Mucosa of rectum (tissue), 2 donors: ENCODE data around the gene PTPRO.

ENCODE experiments used
- H3K27ac ChIP-seq, 2 donors: one replicate each; pipeline ENCODE4 v1.7.0; 2013; ENCODE audit warnings: inconsistent platforms in 2 of 2, low read depth in 2 of 2, low read length in 2 of 2
- H3K27me3 ChIP-seq, 2 donors: one replicate each; pipeline ENCODE4 v1.7.0; 2013; ENCODE audit warnings: low read length in 2 of 2; ENCODE audit not compliant: control insufficient read depth in 2 of 2, insufficient read depth in 2 of 2
- H3K36me3 ChIP-seq, 2 donors: one replicate each; pipeline ENCODE4 v1.7.0; 2013; ENCODE audit warnings: low read length in 2 of 2; ENCODE audit not compliant: control insufficient read depth in 2 of 2, insufficient read depth in 2 of 2
- H3K4me1 ChIP-seq, 2 donors: one replicate each; pipeline ENCODE4 v1.7.0; 2013; ENCODE audit warnings: low read length in 2 of 2, mild to moderate bottlenecking in 1 of 2; ENCODE audit not compliant: control insufficient read depth in 2 of 2, insufficient read depth in 2 of 2
- H3K4me3 ChIP-seq, 2 donors: one replicate each; pipeline ENCODE4 v1.7.0; 2013; ENCODE audit warnings: low read length in 2 of 2
- H3K9ac ChIP-seq, 2 donors: one replicate each; pipeline ENCODE4 v1.7.0; 2013; ENCODE audit warnings: low read length in 2 of 2, low read depth in 1 of 2, mild to moderate bottlenecking in 1 of 2
- H3K9me3 ChIP-seq, 2 donors: one replicate each; pipeline ENCODE4 v1.7.0; 2013; ENCODE audit warnings: low read length in 2 of 2; ENCODE audit not compliant: control insufficient read depth in 2 of 2
- donor health status: healthy.
- donor health status: Normal muscosa, but diverticular disease.

Gene PTPRO

DNA sequence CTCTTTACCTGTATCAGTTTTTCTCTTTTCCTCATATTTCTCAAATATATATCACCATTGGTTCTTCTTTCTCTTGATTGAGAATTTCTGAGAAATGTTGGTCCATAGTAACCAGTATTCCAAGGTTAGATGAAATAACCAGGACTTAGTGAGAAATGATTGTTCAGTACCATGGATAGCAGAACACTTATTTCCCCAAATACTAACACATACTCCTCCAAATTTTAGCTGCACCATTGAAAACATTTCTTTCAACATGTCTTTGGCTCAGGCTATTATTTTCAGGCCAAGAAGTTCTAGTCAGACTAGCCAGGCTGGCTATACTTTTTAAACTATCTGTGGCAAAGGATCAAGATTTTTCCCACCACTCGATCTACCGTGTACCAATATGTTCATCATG, 113.3 kb downstream of the PTPRO start:
- no peaks in the 10 kb centered on the region for H3K36me3 ChIP-seq
- no peaks in the 10 kb centered on the region for H3K9me3 ChIP-seq
- no peaks in the 10 kb centered on the region for H3K4me1 ChIP-seq
- no peak overlapping the region for H3K27ac ChIP-seq
- no peak overlapping the region for H3K9ac ChIP-seq
- no peaks in the 10 kb centered on the region for H3K27me3 ChIP-seq
- H3K4me3 ChIP-seq, result no peak overlapping the region

DNA sequence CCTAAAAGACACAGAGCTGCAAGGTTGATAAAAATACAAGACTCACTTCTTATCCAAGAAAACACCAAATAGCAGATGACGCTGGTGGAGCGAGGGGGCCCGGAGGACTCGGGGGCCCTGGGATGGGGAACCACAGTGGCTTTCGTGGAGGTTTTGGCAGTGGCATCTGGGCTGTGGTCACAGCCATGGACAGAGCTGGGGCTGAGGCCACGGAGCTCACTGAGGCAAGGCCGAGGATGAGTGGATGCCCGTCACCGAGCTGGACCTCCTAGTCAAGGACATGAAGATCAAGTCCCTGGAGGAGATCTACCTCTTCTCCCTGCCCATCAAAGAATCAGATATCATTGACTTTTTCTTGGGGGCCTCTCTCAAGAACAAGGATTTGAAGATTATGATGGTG, 117.2 kb downstream of the PTPRO start:
- Histone ChIP-seq H3K4me1 (no peaks in the 10 kb centered on the region), H3K27ac (no peak overlapping the region), H3K9me3 (no peaks in the 10 kb centered on the region), H3K36me3 (no peaks in the 10 kb centered on the region), H3K4me3 (no peak overlapping the region), H3K27me3 (no peaks in the 10 kb centered on the region), H3K9ac (no peak overlapping the region)

DNA sequence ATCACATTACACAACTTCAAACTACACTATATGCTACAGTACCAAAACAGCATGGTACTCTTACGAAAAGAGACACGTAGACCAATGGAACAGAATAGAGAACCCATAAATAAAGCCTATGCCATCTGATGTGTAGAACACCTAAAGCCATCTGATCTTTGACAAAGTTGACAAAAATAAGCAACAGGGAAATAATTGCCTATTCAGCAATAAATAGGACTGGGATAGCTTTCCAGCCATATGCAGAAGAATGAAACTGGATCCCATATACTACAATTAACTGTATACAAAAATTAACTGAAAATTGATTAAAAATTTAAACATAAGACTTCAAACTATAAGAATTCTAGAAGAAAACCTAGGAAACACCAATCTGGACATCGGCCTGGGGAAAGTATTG, 120.7 kb downstream of the PTPRO start:
- Histone ChIP-seq H3K9me3 (no peaks in the 10 kb centered on the region), H3K4me1 (no peaks in the 10 kb centered on the region), H3K27ac (no peak overlapping the region), H3K36me3 (no peaks in the 10 kb centered on the region), H3K27me3 (no peaks in the 10 kb centered on the region), H3K4me3 (no peak overlapping the region), H3K9ac (no peak overlapping the region)

DNA sequence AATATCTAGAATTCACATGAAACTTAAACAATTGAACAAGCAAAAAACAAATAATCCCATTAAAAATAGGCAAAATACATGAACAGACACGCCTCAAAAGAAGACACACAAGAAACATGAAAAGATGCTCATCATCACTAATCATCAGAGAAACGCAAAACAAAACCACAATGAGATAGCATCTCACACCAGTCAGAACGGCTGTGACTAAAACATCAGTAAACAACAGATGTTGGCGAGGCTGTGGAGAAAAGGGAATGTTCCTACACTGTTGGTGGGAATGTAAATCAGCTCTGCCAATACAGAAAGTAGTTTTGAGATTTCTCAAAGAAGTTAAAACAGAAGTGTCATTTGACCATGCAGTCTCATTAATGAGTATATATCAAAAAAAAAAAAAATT, 121.3 kb downstream of the PTPRO start:
- Histone ChIP-seq H3K9ac (no peak overlapping the region), H3K4me1 (no peaks in the 10 kb centered on the region), H3K36me3 (no peaks in the 10 kb centered on the region), H3K27ac (no peak overlapping the region), H3K27me3 (no peaks in the 10 kb centered on the region), H3K9me3 (no peaks in the 10 kb centered on the region), H3K4me3 (no peak overlapping the region)

DNA sequence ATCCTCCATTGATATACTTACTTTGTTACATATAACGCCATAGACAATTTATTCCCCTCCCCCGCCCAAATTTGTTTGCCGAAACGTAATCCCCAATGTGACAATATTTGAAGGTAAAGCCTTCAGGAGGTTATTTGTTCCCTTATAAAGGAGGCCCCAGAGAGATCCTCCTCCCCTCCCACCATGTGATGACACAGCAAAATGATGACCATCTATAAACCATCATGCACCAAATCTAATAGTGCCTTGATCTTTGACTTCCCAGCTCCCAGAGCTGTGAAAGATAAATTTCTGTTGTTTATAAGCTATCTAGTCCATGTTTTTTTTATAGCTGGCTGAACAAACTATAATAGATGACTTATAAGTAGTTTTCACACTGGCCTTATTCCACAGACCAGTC, 122.2 kb downstream of the PTPRO start:
- H3K27me3 ChIP-seq, result no peaks in the 10 kb centered on the region
- no peaks in the 10 kb centered on the region for H3K36me3 ChIP-seq
- no peaks in the 10 kb centered on the region for H3K9me3 ChIP-seq
- H3K4me3 ChIP-seq, result no peak overlapping the region
- no peak overlapping the region for H3K9ac ChIP-seq
- H3K4me1 ChIP-seq, result no peaks in the 10 kb centered on the region
- no peak overlapping the region for H3K27ac ChIP-seq

DNA sequence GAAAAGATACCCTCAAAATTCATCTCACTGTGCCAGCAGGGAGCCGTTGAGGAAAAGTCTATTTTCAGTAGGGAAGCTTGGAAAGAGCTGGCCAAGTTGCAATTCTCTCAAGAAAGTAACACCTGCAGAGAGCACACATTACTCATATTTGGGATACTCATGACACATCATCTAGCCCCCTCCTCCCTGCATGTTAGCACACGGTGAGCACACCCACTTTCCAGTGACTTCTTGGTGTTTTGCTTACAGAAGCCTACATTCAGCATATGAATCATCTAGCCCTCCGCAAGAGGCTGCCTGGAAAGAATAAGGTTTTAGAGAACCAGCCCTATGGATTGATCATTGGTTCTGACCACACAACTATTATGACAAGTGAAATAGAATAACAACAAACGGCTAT, 124.5 kb downstream of the PTPRO start:
- no peaks in the 10 kb centered on the region for H3K36me3 ChIP-seq
- H3K9me3 ChIP-seq, result no peaks in the 10 kb centered on the region
- no peaks in the 10 kb centered on the region for H3K27me3 ChIP-seq
- H3K4me1 ChIP-seq, result no peaks in the 10 kb centered on the region
- H3K27ac ChIP-seq, result no peak overlapping the region
- no peak overlapping the region for H3K9ac ChIP-seq
- H3K4me3 ChIP-seq, result no peak overlapping the region

DNA sequence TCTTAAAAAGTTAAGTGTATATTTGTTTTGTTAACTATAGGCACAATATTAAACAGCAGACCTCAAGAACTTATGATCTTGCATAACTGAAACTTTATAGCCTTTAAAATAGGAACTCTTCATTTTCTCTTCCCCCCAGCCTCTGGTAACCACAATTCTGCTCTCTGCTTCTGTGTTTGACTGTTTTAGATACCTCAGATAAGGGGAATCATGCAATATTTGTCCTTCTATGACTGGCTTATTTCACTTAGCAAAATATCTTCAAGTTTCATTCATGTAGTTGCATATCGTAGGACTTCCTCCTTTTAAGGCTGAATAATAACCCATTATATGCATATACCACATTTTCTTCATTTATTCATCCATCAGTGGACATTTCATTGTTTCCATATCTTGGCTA, 131.3 kb downstream of the PTPRO start:
- H3K27ac ChIP-seq, result no peak overlapping the region
- no peaks in the 10 kb centered on the region for H3K4me1 ChIP-seq
- H3K4me3 ChIP-seq, result no peak overlapping the region
- peaks cover 5% of the 10 kb centered on the region in 2 donors for H3K9me3 ChIP-seq
- H3K36me3 ChIP-seq, result no peaks in the 10 kb centered on the region
- H3K9ac ChIP-seq, result no peak overlapping the region
- no peaks in the 10 kb centered on the region for H3K27me3 ChIP-seq

DNA sequence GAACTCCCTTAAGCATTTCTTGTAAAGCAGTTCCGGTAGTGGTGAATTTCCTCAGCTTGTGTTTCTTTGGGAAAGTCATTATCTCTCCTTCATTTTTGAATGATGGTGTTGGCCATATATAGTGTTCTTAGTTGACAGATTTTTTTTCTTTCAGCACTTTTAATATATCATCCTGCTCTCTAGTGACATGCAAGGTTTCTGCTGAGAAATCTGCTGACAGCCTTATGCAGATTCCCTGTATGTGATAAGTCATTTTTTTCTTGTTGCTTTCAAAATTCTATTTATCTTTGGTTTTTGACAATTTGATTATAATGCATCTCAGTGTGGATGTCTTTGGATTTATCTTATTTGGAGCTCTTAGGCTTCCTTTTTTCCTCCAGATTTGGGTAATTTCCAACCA, 135.7 kb downstream of the PTPRO start:
- no peaks in the 10 kb centered on the region for H3K36me3 ChIP-seq
- H3K27ac ChIP-seq, result no peak overlapping the region
- no peak overlapping the region for H3K4me3 ChIP-seq
- H3K9ac ChIP-seq, result no peak overlapping the region
- no peaks in the 10 kb centered on the region for H3K27me3 ChIP-seq
- no peaks in the 10 kb centered on the region for H3K4me1 ChIP-seq
- H3K9me3 ChIP-seq, result peaks cover 8 to 9% of the 10 kb centered on the region in 2 donors

DNA sequence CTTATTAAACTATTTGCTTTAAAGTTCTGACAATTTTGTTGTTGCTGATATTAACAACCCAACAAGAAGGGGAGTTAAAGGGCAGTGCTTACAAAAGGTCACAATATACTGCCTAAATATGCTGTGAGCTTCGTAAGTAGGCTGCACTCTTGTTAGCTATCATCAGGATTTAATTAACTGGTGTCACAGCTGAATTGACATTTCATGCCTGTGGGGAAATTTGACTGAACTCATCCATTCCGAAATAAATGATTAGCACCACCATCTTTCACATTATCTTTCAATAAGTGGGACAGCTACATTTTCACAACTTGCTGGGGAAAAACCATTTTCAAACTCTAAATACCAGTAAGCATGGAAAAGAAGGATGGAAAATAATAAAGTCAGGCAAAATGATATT, 146.6 kb downstream of the PTPRO start:
- no peak overlapping the region for H3K9ac ChIP-seq
- H3K9me3 ChIP-seq, result no peaks in the 10 kb centered on the region
- no peaks in the 10 kb centered on the region for H3K4me1 ChIP-seq
- no peaks in the 10 kb centered on the region for H3K27me3 ChIP-seq
- no peak overlapping the region for H3K4me3 ChIP-seq
- H3K36me3 ChIP-seq, result no peaks in the 10 kb centered on the region
- no peak overlapping the region for H3K27ac ChIP-seq

DNA sequence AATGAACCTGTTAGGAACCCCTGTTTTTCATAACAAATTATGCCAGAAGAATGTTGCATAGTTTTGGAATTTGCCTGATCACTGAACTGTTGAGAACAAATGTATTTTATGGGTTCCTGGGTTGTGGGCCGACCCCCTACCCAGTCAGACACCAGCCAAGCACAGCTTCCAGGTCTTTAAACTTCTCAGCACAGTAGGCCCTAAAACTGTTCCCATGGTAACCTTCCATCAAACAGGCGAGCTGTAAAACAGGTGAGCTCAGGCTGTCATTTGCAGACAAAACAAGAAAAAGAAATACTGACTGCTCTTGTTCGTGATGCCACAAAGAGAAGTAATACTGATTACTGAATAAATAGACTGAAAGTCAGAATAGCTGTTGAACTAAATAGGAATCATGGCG, 147.0 kb downstream of the PTPRO start:
- Histone ChIP-seq H3K4me3 (no peak overlapping the region), H3K9ac (no peak overlapping the region), H3K27ac (no peak overlapping the region), H3K27me3 (no peaks in the 10 kb centered on the region), H3K4me1 (no peaks in the 10 kb centered on the region), H3K9me3 (no peaks in the 10 kb centered on the region), H3K36me3 (no peaks in the 10 kb centered on the region)

DNA sequence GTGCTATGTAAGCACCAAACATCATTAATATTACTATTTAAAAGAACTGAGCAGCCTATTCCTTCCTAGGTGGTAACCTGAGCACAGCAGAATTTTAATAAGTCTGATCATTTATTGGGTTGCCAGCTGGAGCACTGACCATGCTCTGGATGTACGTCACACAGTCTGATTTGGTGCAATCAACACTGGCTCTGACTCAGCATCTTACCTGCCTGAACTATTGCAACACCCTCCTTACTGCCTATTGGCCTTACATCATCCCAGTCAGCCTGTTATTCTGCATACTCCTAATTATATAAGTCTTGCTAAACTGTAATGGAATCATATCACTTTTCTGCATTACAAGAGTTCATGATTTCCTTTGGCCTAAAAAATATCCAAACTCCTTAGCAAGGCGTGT, 149.7 kb downstream of the PTPRO start:
- Histone ChIP-seq H3K4me3 (no peak overlapping the region), H3K9ac (no peak overlapping the region), H3K27ac (no peak overlapping the region), H3K27me3 (no peaks in the 10 kb centered on the region), H3K9me3 (no peaks in the 10 kb centered on the region), H3K36me3 (no peaks in the 10 kb centered on the region), H3K4me1 (no peaks in the 10 kb centered on the region)
